Lung (tissue), 16 donors: ENCODE data around the gene GJA9. TPM values are rescaled to one million over a fixed set of nuclear protein-coding genes. Genes with fewer than 3 reads are reported as not detected.
A peak's percentile ranks its signal among the peaks of the same experiment; 100 is the strongest.

Experiments
- ATAC-seq: fragments of 200-7000 bp; cut with Tn5 transposase; one replicate; pipeline ENCODE4 v1.9.1; 2020; ENCODE audit warnings: moderate number of reproducible peaks; ENCODE audit not compliant: insufficient read depth, low FRiP score
- DNase-seq, 3 donors: peaks; one replicate each; pipeline ENCODE4 v3.0.0-alpha.2; 2013 to 2017
- H3K27ac ChIP-seq, 2 donors: one replicate each; pipeline ENCODE4 v1.5.1; 2013; ENCODE audit warnings: mild to moderate bottlenecking in 2 of 2, moderate library complexity in 2 of 2, control low read depth in 1 of 2, inconsistent platforms in 1 of 2, low read depth in 1 of 2, low read length in 1 of 2
- H3K27me3 ChIP-seq, 3 donors: one replicate each; pipeline ENCODE4 v1.5.1; 2013; ENCODE audit warnings: low read length in 2 of 3; ENCODE audit not compliant: control insufficient read depth in 3 of 3, insufficient read depth in 3 of 3
- H3K36me3 ChIP-seq, 4 donors: one replicate each; pipeline ENCODE4 v1.5.1; 2013; ENCODE audit warnings: low read length in 4 of 4, mild to moderate bottlenecking in 1 of 4, moderate library complexity in 1 of 4; ENCODE audit not compliant: control insufficient read depth in 4 of 4, insufficient read depth in 4 of 4
- H3K4me1 ChIP-seq, 5 donors: one replicate each; pipeline ENCODE4 v1.5.1; 2013; ENCODE audit warnings: low read length in 5 of 5, mild to moderate bottlenecking in 2 of 5, moderate library complexity in 1 of 5; ENCODE audit not compliant: control insufficient read depth in 5 of 5, insufficient read depth in 5 of 5
- H3K4me3 ChIP-seq: one replicate; pipeline ENCODE4 v1.5.1; 2013; ENCODE audit warnings: mild to moderate bottlenecking, control low read depth, moderate library complexity
- H3K9ac ChIP-seq, 2 donors: one replicate each; pipeline ENCODE4 v1.5.1; 2013; ENCODE audit warnings: low read length in 2 of 2, control low read depth in 1 of 2; ENCODE audit not compliant: insufficient read depth in 1 of 2
- H3K9me3 ChIP-seq, 4 donors: one replicate each; pipeline ENCODE4 v1.5.1; 2013; ENCODE audit warnings: low read length in 3 of 4, mild to moderate bottlenecking in 1 of 4, moderate library complexity in 1 of 4; ENCODE audit not compliant: control insufficient read depth in 4 of 4, insufficient read depth in 3 of 4
- CTCF ChIP-seq: IDR thresholded peaks from 2 replicates; pipeline ENCODE4 v1.5.1; 2012; ENCODE audit warnings: mild to moderate bottlenecking; ENCODE audit errors: control extremely low read depth, extremely low read depth
- WGBS, 2 donors: extraction: QIAGEN DNeasy Blood & Tissue Kit; methylation state at CpG; one replicate each; pipeline ENCODE4 v1.1.7; 2013; 5-methylcytosine and 5-hydroxymethylcytosine counted together
- long read RNA-seq, 5 donors: transcript quantifications; one replicate each; lab custom pipeline, GENCODE V29; 2026
- polyA plus RNA-seq, 2 donors: library from polyadenylated mRNA; stranded (reverse); fragments of 200-250 nt; gene quantifications; one replicate each; pipeline ENCODE4 v1.2.1, GENCODE V29; 2013
- total RNA-seq, 2 donors: library from RNA; depleted of rRNA in 1 of 2; stranded (reverse); fragments of >200 nt in 1 of 2; gene quantifications; one replicate each; pipeline ENCODE4 v1.2.1, GENCODE V29; 2014 to 2021
- donor health status: control.
- donor health status: control.
- donor health status: Bipolar disorder and iron deficiency.
- donor health status: healthy.
- donor health status: DM: yes; HTN: yes; CAD: no.

The GJA9 gene
- total RNA-seq: not detected
- polyA plus RNA-seq: under 1 TPM; 0.04 to 0.05 TPM
- long read RNA-seq, donor 1, partial matches to known transcripts: 0 of 2 reads
- long read RNA-seq, donor 1, other reads (novel, unspliced or antisense): 0 of 2 reads
- long read RNA-seq, donor 2: 0 reads
- long read RNA-seq, donor 3, partial matches to known transcripts: 0 of 1 reads
- long read RNA-seq, donor 3, other reads (novel, unspliced or antisense): 0 of 1 reads
- long read RNA-seq, donor 4, partial matches to known transcripts: 0 of 1 reads
- long read RNA-seq, donor 4, other reads (novel, unspliced or antisense): 0 of 1 reads
- long read RNA-seq, donor 5, partial matches to known transcripts: 0 of 2 reads
- long read RNA-seq, donor 5, other reads (novel, unspliced or antisense): 0 of 2 reads

- no peak within 1 kb of the TSS for H3K27ac ChIP-seq
- H3K4me1 ChIP-seq: no peaks in the 10 kb centered on the region
- no peaks in the 10 kb centered on the region for H3K36me3 ChIP-seq
- H3K9me3 ChIP-seq: no peaks in the 10 kb centered on the region
- H3K9ac ChIP-seq: no peak within 1 kb of the TSS
- no peak within 1 kb of the TSS for H3K4me3 ChIP-seq
- TF ChIP-seq CTCF: no peak
- ATAC-seq (no peak), DNase-seq (no peak)
- no peaks in the 10 kb centered on the region for H3K27me3 ChIP-seq
Observed at GRCh38 chr1:38881487-38881886, at the start of gene GJA9. GJA9 (minus strand) TSS chr1:38881587; CDS start chr1:38876098, 5,489 bp downstream.

GRCh38 chr1:38929476-38929875 is 48.1 kb upstream of the GJA9 start:
- TF ChIP-seq CTCF: no peak
- H3K9ac ChIP-seq: no peak overlapping the region
- ATAC-seq (no peak), DNase-seq (no peak)
- peaks cover 0 to 1% (median 0%) of the 10 kb centered on the region in 4 donors for H3K36me3 ChIP-seq
- no peak overlapping the region for H3K27ac ChIP-seq
- no peak overlapping the region for H3K4me3 ChIP-seq
- no peaks in the 10 kb centered on the region for H3K9me3 ChIP-seq
- no peaks in the 10 kb centered on the region for H3K4me1 ChIP-seq
- 82 to 86% methylated on average over 6 of the region's 6 CpGs for WGBS, 2 donors
- H3K27me3 ChIP-seq: no peaks in the 10 kb centered on the region

- Histone ChIP-seq H3K36me3 (peaks cover 0 to 1% (median 0%) of the 10 kb centered on the region in 4 donors), H3K27ac (no peak overlapping the region), H3K9me3 (no peaks in the 10 kb centered on the region), H3K9ac (no peak overlapping the region), H3K4me1 (no peaks in the 10 kb centered on the region), H3K27me3 (no peaks in the 10 kb centered on the region), H3K4me3 (no peak overlapping the region)
- TF ChIP-seq CTCF: no peak
- ATAC-seq (no peak), DNase-seq (peak in 1 of 3 donors; percentile 18)
- 83 to 93% methylated on average over 8 of the region's 8 CpGs for WGBS, 2 donors
Observed at GRCh38 chr1:38929054-38929453, 47.7 kb upstream of the GJA9 start.
